Natural killer cell (primary cell): ENCODE data around the gene EPB41L4A. TPM values are rescaled to one million over a fixed set of nuclear protein-coding genes. Genes with fewer than 3 reads are reported as not detected.

Experiments
- ATAC-seq, 3 donors: fragments of 150-1000 bp in 2 of 3; fragments of 200-7000 bp in 1 of 3; cut with Tn5 transposase; 1 replicate in 1 of 3; 2 replicates in 2 of 3; pipeline ENCODE4 v1.10.0; 2021; ENCODE audit warnings: mild to moderate bottlenecking in 2 of 3, moderate library complexity in 2 of 3
- DNase-seq, 2 donors: peaks; one replicate each; pipeline versions ENCODE4 v3.0.0 to v3.0.0-alpha.2; 2013 to 2021; ENCODE audit warnings: mixed read lengths in 1 of 2
- H3K27ac ChIP-seq: one replicate; pipeline ENCODE4 v1.5.1; 2013; ENCODE audit warnings: mild to moderate bottlenecking, low read length
- H3K27me3 ChIP-seq: one replicate; pipeline ENCODE4 v1.6.1; 2013; ENCODE audit warnings: low read length; ENCODE audit not compliant: control insufficient read depth, insufficient read depth
- H3K36me3 ChIP-seq: one replicate; pipeline ENCODE4 v1.6.1; 2013; ENCODE audit warnings: low read length; ENCODE audit not compliant: control insufficient read depth, insufficient read depth
- H3K4me1 ChIP-seq: one replicate; pipeline ENCODE4 v1.6.1; 2013; ENCODE audit warnings: low read length; ENCODE audit not compliant: control insufficient read depth, insufficient read depth
- H3K4me3 ChIP-seq: one replicate; pipeline ENCODE4 v1.5.1; 2013; ENCODE audit warnings: low read length
- H3K9me3 ChIP-seq: one replicate; pipeline ENCODE4 v1.6.1; 2013; ENCODE audit warnings: low read length; ENCODE audit not compliant: control insufficient read depth, insufficient read depth
- H3K27ac Mint-ChIP-seq, 2 donors: one replicate each; pipeline ENCODE4 v1.8.0; 2022; ENCODE audit warnings: mild to moderate bottlenecking in 2 of 2, mixed read lengths in 2 of 2, moderate library complexity in 1 of 2
- H3K27me3 Mint-ChIP-seq, 2 donors: one replicate each; pipeline ENCODE4 v1.8.0; 2022; ENCODE audit warnings: low read depth in 2 of 2, mixed read lengths in 2 of 2
- H3K36me3 Mint-ChIP-seq: one replicate; pipeline ENCODE4 v1.8.0; 2022; ENCODE audit warnings: mixed read lengths
- H3K4me1 Mint-ChIP-seq, 2 donors: one replicate each; pipeline ENCODE4 v1.8.0; 2022; ENCODE audit warnings: mixed read lengths in 2 of 2
- H3K4me3 Mint-ChIP-seq: one replicate; pipeline ENCODE4 v1.8.0; 2022; ENCODE audit warnings: mild to moderate bottlenecking, moderate library complexity, mixed read lengths
- H3K9me3 Mint-ChIP-seq, 2 donors: one replicate each; pipeline ENCODE4 v1.8.0; 2022; ENCODE audit warnings: mixed read lengths in 2 of 2
- CTCF ChIP-seq: fragments of 200-600 bp; IDR thresholded peaks from one replicate; pipeline ENCODE4 v1.8.0; 2022; ENCODE audit warnings: antibody characterized with exemption
- WGBS: methylation state at CpG from one replicate; pipeline ENCODE4 v1.1.7; 2013; ENCODE audit warnings: missing lambda C conversion rate; ENCODE audit not compliant: insufficient coverage; 5-methylcytosine and 5-hydroxymethylcytosine counted together
- intact Hi-C: fragments of 100-400 bp; cut with micrococcal nuclease; formaldehyde crosslinking; loops from one replicate; pipeline ENCODE4 v1.14.2; 2022
- total RNA-seq, 4 donors: library from RNA; stranded (reverse); fragments of 120-200 nt in 1 of 4; gene quantifications; one replicate each; pipeline versions ENCODE4 v1.2.3 to v1.2.4, GENCODE V29; 2013 to 2022

Gene EPB41L4A
- total RNA-seq, 3 donors from 2014 or later (not counting 1 experiment from before 2014, with no cell fraction given): 21.9 to 30.4 (median 22.1) TPM

- no peak for TF ChIP-seq CTCF
- peaks cover 0 to 8% of the 10 kb centered on the region in 2 donors for H3K27me3 Mint-ChIP-seq
- no peak for ATAC-seq
- Histone ChIP-seq H3K9me3 (no peaks in the 10 kb centered on the region), H3K4me1 (no peaks in the 10 kb centered on the region), H3K27ac (no peak overlapping the region), H3K4me3 (no peak overlapping the region), H3K27me3 (no peaks in the 10 kb centered on the region), H3K36me3 (no peaks in the 10 kb centered on the region)
- no peak overlapping the region for H3K4me3 Mint-ChIP-seq
- no peak overlapping the region for H3K27ac Mint-ChIP-seq
- H3K9me3 Mint-ChIP-seq: no peaks in the 10 kb centered on the region
- no peak for DNase-seq
- intact Hi-C loops: no loop called here
- no peaks in the 10 kb centered on the region for H3K4me1 Mint-ChIP-seq
- peaks cover 5% of the 10 kb centered on the region for H3K36me3 Mint-ChIP-seq
- 81% methylated on average over 5 of the region's 5 CpGs for WGBS
Observed at GRCh38 chr5:112245656-112246055, 173.4 kb downstream of the EPB41L4A start.

GRCh38 chr5:112239996-112240395 is 179.1 kb downstream of the EPB41L4A start:
- 55% methylated on average over 3 of the region's 3 CpGs for WGBS
- Mint-ChIP-seq H3K27me3 (peaks cover 5 to 9% of the 10 kb centered on the region in 2 donors), H3K36me3 (peaks cover 5% of the 10 kb centered on the region), H3K4me1 (no peaks in the 10 kb centered on the region), H3K9me3 (no peaks in the 10 kb centered on the region), H3K27ac (no peak overlapping the region), H3K4me3 (no peak overlapping the region)
- no peaks in the 10 kb centered on the region for H3K9me3 ChIP-seq
- no peaks in the 10 kb centered on the region for H3K27me3 ChIP-seq
- H3K27ac ChIP-seq: no peak overlapping the region
- no peak for TF ChIP-seq CTCF
- H3K4me3 ChIP-seq: no peak overlapping the region
- no peaks in the 10 kb centered on the region for H3K36me3 ChIP-seq
- no peaks in the 10 kb centered on the region for H3K4me1 ChIP-seq
- intact Hi-C loops: no loop called here
- DNase-seq (no peak), ATAC-seq (no peak)

GRCh38 chr5:112238473-112238872 is 180.6 kb downstream of the EPB41L4A start:
- Histone ChIP-seq H3K9me3 (no peaks in the 10 kb centered on the region), H3K4me1 (no peaks in the 10 kb centered on the region), H3K36me3 (no peaks in the 10 kb centered on the region), H3K27ac (no peak overlapping the region), H3K27me3 (no peaks in the 10 kb centered on the region), H3K4me3 (no peak overlapping the region)
- intact Hi-C loops: no loop called here
- no peak overlapping the region for H3K4me3 Mint-ChIP-seq
- H3K27ac Mint-ChIP-seq: no peak overlapping the region
- ATAC-seq: no peak
- DNase-seq: no peak
- TF ChIP-seq CTCF: no peak
- peaks cover 2 to 15% of the 10 kb centered on the region in 2 donors for H3K27me3 Mint-ChIP-seq
- H3K36me3 Mint-ChIP-seq: no peaks in the 10 kb centered on the region
- no peaks in the 10 kb centered on the region for H3K4me1 Mint-ChIP-seq
- no peaks in the 10 kb centered on the region for H3K9me3 Mint-ChIP-seq

- Mint-ChIP-seq H3K9me3 (no peaks in the 10 kb centered on the region), H3K4me3 (no peak overlapping the region), H3K27ac (no peak overlapping the region), H3K36me3 (no peaks in the 10 kb centered on the region), H3K27me3 (peaks cover 7 to 21% of the 10 kb centered on the region in 2 donors), H3K4me1 (no peaks in the 10 kb centered on the region)
- H3K4me1 ChIP-seq: no peaks in the 10 kb centered on the region
- DNase-seq (no peak), ATAC-seq (no peak)
- no peaks in the 10 kb centered on the region for H3K9me3 ChIP-seq
- TF ChIP-seq CTCF: no peak
- 100% methylated on average over 1 of the region's 2 CpGs for WGBS
- no peak overlapping the region for H3K4me3 ChIP-seq
- H3K27ac ChIP-seq: no peak overlapping the region
- no peaks in the 10 kb centered on the region for H3K27me3 ChIP-seq
- intact Hi-C loops: no loop called here
- H3K36me3 ChIP-seq: no peaks in the 10 kb centered on the region
Observed at GRCh38 chr5:112237456-112237855, 181.6 kb downstream of the EPB41L4A start.
